RPMI8226 (cell line): Measurements from ENCODE around the gene HSBP1L1.

Experiments used
- DNase-seq: peaks from one replicate; pipeline ENCODE4 v3.0.0-alpha.2; 2015

The HSBP1L1 gene

GRCh38 chr18:79930020-79930642 is 34.3 kb upstream of the HSBP1L1 start:
- no peak for DNase-seq

GRCh38 chr18:79931475-79931874 is 33.0 kb upstream of the HSBP1L1 start:
- no peak for DNase-seq

- no peak for DNase-seq
These were observed 31.5 kb upstream of the HSBP1L1 start for GRCh38 chr18:79932907-79933306.

- DNase-seq: no peak
These were observed 30.7 kb upstream of the HSBP1L1 start for GRCh38 chr18:79933765-79934164.

- DNase-seq: no peak
These were observed 29.9 kb upstream of the HSBP1L1 start for GRCh38 chr18:79934311-79935097.

GRCh38 chr18:79935098-79935480 is 29.4 kb upstream of the HSBP1L1 start:
- no peak for DNase-seq

- no peak for DNase-seq
These were observed 28.9 kb upstream of the HSBP1L1 start for GRCh38 chr18:79935499-79935898.

- DNase-seq: no peak
These were observed 28.5 kb upstream of the HSBP1L1 start for GRCh38 chr18:79935925-79936324.

GRCh38 chr18:79936641-79937040 is 27.8 kb upstream of the HSBP1L1 start:
- no peak for DNase-seq

- no peak for DNase-seq
These were observed 27.2 kb upstream of the HSBP1L1 start for GRCh38 chr18:79937103-79937860.

- no peak for DNase-seq
These were observed 26.2 kb upstream of the HSBP1L1 start for GRCh38 chr18:79938196-79938595.

- DNase-seq: no peak
These were observed 25.3 kb upstream of the HSBP1L1 start for GRCh38 chr18:79939096-79939495.

- DNase-seq: no peak
These were observed 24.2 kb upstream of the HSBP1L1 start for GRCh38 chr18:79940126-79940813.

- no peak for DNase-seq
These were observed 23.5 kb upstream of the HSBP1L1 start for GRCh38 chr18:79940814-79941472.

GRCh38 chr18:79941473-79942119 is 22.8 kb upstream of the HSBP1L1 start:
- no peak for DNase-seq

- DNase-seq: no peak
These were observed 22.2 kb upstream of the HSBP1L1 start for GRCh38 chr18:79942211-79942610.

GRCh38 chr18:79942786-79943607 is 21.4 kb upstream of the HSBP1L1 start:
- DNase-seq: no peak

- DNase-seq: no peak
These were observed 20.8 kb upstream of the HSBP1L1 start for GRCh38 chr18:79943608-79944125.

GRCh38 chr18:79944126-79944731 is 20.2 kb upstream of the HSBP1L1 start:
- peak; percentile 50 for DNase-seq

- no peak for DNase-seq
These were observed 19.7 kb upstream of the HSBP1L1 start for GRCh38 chr18:79944746-79945117.
